GM23338 (cell line): ENCODE measurements around the gene RTF1. TPM values are rescaled to one million over a fixed set of nuclear protein-coding genes. Genes with fewer than 3 reads are reported as not detected.

ENCODE experiments used
- ATAC-seq: fragments of 200-7000 bp; cut with Tn5 transposase; 3 replicates; pipeline ENCODE4 v1.9.1; 2020
- DNase-seq: peaks from one replicate; pipeline ENCODE4 v3.0.0-alpha.2; 2015; ENCODE audit warnings: low spot score
- H2AFZ ChIP-seq: fragments of 200-600 bp; sonication (generic); 2 replicates; pipeline ENCODE4 v1.8.0; 2016; ENCODE audit warnings: antibody characterized with exemption, mild to moderate bottlenecking, moderate library complexity
- H3F3A ChIP-seq: fragments of 200-600 bp; sonication (generic); replicated peaks from 2 replicates; pipeline ENCODE4 v1.8.0; 2017; ENCODE audit warnings: antibody characterized with exemption, mixed run types, low read depth
- H3K27ac ChIP-seq: fragments of 200-600 bp; sonication (generic); 2 replicates; pipeline ENCODE4 v1.6.1; 2016; ENCODE audit warnings: low read depth
- H3K27me3 ChIP-seq: fragments of 200-600 bp; sonication (generic); 2 replicates; pipeline ENCODE4 v1.8.0; 2016; ENCODE audit warnings: mild to moderate bottlenecking, mixed run types, moderate library complexity; ENCODE audit not compliant: insufficient read depth
- H3K36me3 ChIP-seq: fragments of 200-600 bp; sonication (generic); 2 replicates; pipeline ENCODE4 v1.8.0; 2016; ENCODE audit warnings: mild to moderate bottlenecking; ENCODE audit not compliant: insufficient read depth
- H3K4me1 ChIP-seq: fragments of 200-600 bp; sonication (generic); 2 replicates; pipeline ENCODE4 v1.8.0; 2016; ENCODE audit warnings: mild to moderate bottlenecking, moderate library complexity; ENCODE audit not compliant: insufficient read depth
- H3K4me2 ChIP-seq: fragments of 200-600 bp; sonication (generic); 2 replicates; pipeline ENCODE4 v1.7.1; 2017; ENCODE audit warnings: mixed run types
- H3K4me3 ChIP-seq: fragments of 200-600 bp; sonication (generic); 2 replicates; pipeline ENCODE4 v1.6.1; 2016; ENCODE audit warnings: mixed run types
- H3K79me2 ChIP-seq: fragments of 200-600 bp; sonication (generic); replicated peaks from 2 replicates; pipeline ENCODE4 v1.8.0; 2017; ENCODE audit warnings: mild to moderate bottlenecking; ENCODE audit not compliant: insufficient read depth
- H3K9me2 ChIP-seq: fragments of 200-600 bp; sonication (generic); 2 replicates; pipeline ENCODE4 v1.8.0; 2017; ENCODE audit not compliant: insufficient read depth
- H4K20me1 ChIP-seq: fragments of 200-600 bp; sonication (generic); replicated peaks from 2 replicates; pipeline ENCODE4 v1.8.0; 2017; ENCODE audit warnings: mild to moderate bottlenecking; ENCODE audit not compliant: insufficient read depth
- H3K27ac Mint-ChIP-seq: 2 replicates; pipeline ENCODE4 v1.8.0; 2020; ENCODE audit warnings: inconsistent platforms, mild to moderate bottlenecking, moderate library complexity, mixed read lengths
- H3K27me3 Mint-ChIP-seq: 3 replicates; pipeline ENCODE4 v1.8.0; 2022; ENCODE audit warnings: low read depth, mild to moderate bottlenecking, moderate library complexity, mixed read lengths, inconsistent platforms; ENCODE audit not compliant: insufficient read depth, poor library complexity
- H3K36me3 Mint-ChIP-seq: 3 replicates; pipeline ENCODE4 v1.8.0; 2021; ENCODE audit warnings: low read depth, mild to moderate bottlenecking, inconsistent platforms, moderate library complexity, mixed read lengths
- H3K4me1 Mint-ChIP-seq: 3 replicates; pipeline ENCODE4 v1.8.0; 2020; ENCODE audit warnings: mild to moderate bottlenecking, inconsistent platforms, mixed read lengths
- H3K4me3 Mint-ChIP-seq: 3 replicates; pipeline ENCODE4 v1.8.0; 2021; ENCODE audit warnings: moderate library complexity, mild to moderate bottlenecking, inconsistent platforms, mixed read lengths
- H3K9me3 Mint-ChIP-seq: 3 replicates; pipeline ENCODE4 v1.8.0; 2020; ENCODE audit warnings: moderate library complexity, mild to moderate bottlenecking, inconsistent platforms, mixed read lengths
- CTCF ChIP-seq, 2 experiments: fragments of 200-600 bp in 1 of 2; sonication (generic) in 1 of 2; conservative IDR thresholded peaks; 2 replicates each; pipeline versions ENCODE4 v1.5.1 to v1.6.1; 2016 to 2017; ENCODE audit warnings: antibody characterized with exemption in 2 of 2, low read depth in 2 of 2, mild to moderate bottlenecking in 2 of 2, moderate library complexity in 1 of 2
- EZH2 ChIP-seq: fragments of 200-600 bp; sonication (generic); IDR thresholded peaks from one replicate; pipeline ENCODE4 v1.8.0; 2017; ENCODE audit warnings: antibody characterized with exemption, mild to moderate bottlenecking, low read depth; ENCODE audit not compliant: unreplicated experiment
- ZNF331 ChIP-seq: fragments of 250-450 bp; sonication (Bioruptor Pico); IDR thresholded peaks from 2 replicates; pipeline ENCODE4 v1.5.0; 2020; ENCODE audit warnings: low read depth, mild to moderate bottlenecking, moderate library complexity
- polyA plus RNA-seq: library from polyadenylated mRNA; unstranded; fragments of >200 nt; fragmentation: Nextera tagmentation; extraction: Ambion mirVana; gene quantifications from 2 replicates; pipeline ENCODE4 v1.2.1, GENCODE V29; 2016
- total RNA-seq: library from RNA; depleted of rRNA; stranded (reverse); fragments of >200 nt; shearing (Covaris generic); gene quantifications from 2 replicates; pipeline ENCODE4 v1.2.3, GENCODE V29; 2014

Gene RTF1
- total and polyA plus RNA-seq, 2 experiments from 2014 or later = 38.1 to 298 TPM

- peaks cover 16% of the 10 kb centered on the region for H3K4me1 ChIP-seq
- Mint-ChIP-seq H3K27me3 (peaks cover 64% of the 10 kb centered on the region), H3K27ac (no peak overlapping the region), H3K9me3 (no peaks in the 10 kb centered on the region; the same call in 2 of the 3 replicates), H3K4me3 (peak overlapping the region; percentile 69), H3K4me1 (peaks cover 14% of the 10 kb centered on the region), H3K36me3 (peaks cover 3% of the 10 kb centered on the region; the same call in 1 of the 3 replicates)
- no peaks in the 10 kb centered on the region for H3K9me2 ChIP-seq
- H3K4me3 ChIP-seq = peak overlapping the region; percentile 79
- ATAC-seq (no peak), DNase-seq (peak; percentile 30)
- peaks cover 17% of the 10 kb centered on the region for H3F3A ChIP-seq
- no peak overlapping the region for H3K27ac ChIP-seq
- no peaks in the 10 kb centered on the region for H3K36me3 ChIP-seq
- H2AFZ ChIP-seq = peak overlapping the region; percentile 98
- H3K79me2 ChIP-seq = no peaks in the 10 kb centered on the region
- H3K27me3 ChIP-seq = peaks cover 77% of the 10 kb centered on the region
- H3K4me2 ChIP-seq = peak overlapping the region; percentile 96
- no peaks in the 10 kb centered on the region; the same call in none of the 2 replicates for H4K20me1 ChIP-seq
- TF ChIP-seq EZH2 (peak; percentile 59), ZNF331 (no peak)
These were observed 75.8 kb downstream of the RTF1 start for GRCh38 chr15:41492597-41493204.

DNA sequence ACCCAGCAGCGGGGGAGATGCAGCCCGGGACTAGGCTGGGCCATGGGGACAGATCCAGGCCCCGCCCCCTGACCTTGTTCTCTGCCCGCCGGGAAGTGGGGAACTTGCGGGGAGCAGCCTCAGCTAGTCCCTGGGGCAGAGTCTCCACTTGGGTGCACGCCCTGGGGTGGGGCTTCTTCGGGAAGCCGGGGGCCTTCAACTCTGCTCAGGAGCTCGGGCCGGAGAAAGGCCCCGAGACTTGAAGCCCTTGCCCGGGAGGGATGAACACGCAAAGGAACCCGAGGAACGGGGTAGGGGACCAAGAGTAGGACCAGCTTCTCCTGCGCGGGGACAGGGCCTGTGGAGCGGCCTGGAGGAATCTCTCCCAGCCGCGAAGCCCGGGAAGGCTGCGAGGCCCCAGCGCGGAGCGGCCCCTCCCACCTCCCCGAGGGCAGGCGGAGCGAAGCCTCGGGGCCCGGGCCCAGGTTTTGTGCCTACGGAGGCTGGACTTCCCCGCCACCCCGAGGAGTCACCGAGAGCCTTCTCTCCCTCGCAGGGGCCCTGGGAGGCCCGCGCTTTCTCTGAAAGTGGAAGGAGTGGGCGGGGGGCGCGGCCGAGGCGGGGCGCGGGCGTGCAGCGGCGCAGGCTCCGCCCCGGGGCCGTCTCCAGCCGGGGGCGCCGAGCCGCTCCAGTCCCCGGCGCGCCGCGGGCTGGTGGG, 76.5 kb downstream of the RTF1 start, which contains the start of gene ITPKA:
Gene ITPKA, plus strand, starts transcription at position 670 of the 697 bp plus-strand sequence. CDS start 54 bp downstream, outside the sequence.
- peak within 1 kb of the TSS; percentile 69 for H3K4me3 Mint-ChIP-seq
- peak within 1 kb of the TSS; percentile 98 for H2AFZ ChIP-seq
- no peaks in the 10 kb centered on the region; the same call in none of the 2 replicates for H4K20me1 ChIP-seq
- H3K4me2 ChIP-seq = peak within 1 kb of the TSS; percentile 96
- H3K36me3 Mint-ChIP-seq = peaks cover 3% of the 10 kb centered on the region; the same call in 1 of the 3 replicates
- TF ChIP-seq EZH2 = peak; percentile 68
- no peak for TF ChIP-seq CTCF (conservative IDR thresholded peaks at IDR 0.05; ENCODE audit: low read depth in 2 of 2)
- peak within 1 kb of the TSS; percentile 79 for H3K4me3 ChIP-seq
- H3K4me1 ChIP-seq = peaks cover 16% of the 10 kb centered on the region
- H3K9me2 ChIP-seq = no peaks in the 10 kb centered on the region
- H3K27me3 ChIP-seq = peaks cover 83% of the 10 kb centered on the region
- H3K4me1 Mint-ChIP-seq = peaks cover 14% of the 10 kb centered on the region
- no peak within 1 kb of the TSS for H3K27ac Mint-ChIP-seq
- peak; percentile 58 for ATAC-seq
- DNase-seq = peak; percentile 85
- H3F3A ChIP-seq = peaks cover 17% of the 10 kb centered on the region
- H3K9me3 Mint-ChIP-seq = no peaks in the 10 kb centered on the region; the same call in 2 of the 3 replicates
- H3K79me2 ChIP-seq = no peaks in the 10 kb centered on the region
- H3K36me3 ChIP-seq = no peaks in the 10 kb centered on the region
- peaks cover 71% of the 10 kb centered on the region for H3K27me3 Mint-ChIP-seq
- H3K27ac ChIP-seq = no peak within 1 kb of the TSS

DNA sequence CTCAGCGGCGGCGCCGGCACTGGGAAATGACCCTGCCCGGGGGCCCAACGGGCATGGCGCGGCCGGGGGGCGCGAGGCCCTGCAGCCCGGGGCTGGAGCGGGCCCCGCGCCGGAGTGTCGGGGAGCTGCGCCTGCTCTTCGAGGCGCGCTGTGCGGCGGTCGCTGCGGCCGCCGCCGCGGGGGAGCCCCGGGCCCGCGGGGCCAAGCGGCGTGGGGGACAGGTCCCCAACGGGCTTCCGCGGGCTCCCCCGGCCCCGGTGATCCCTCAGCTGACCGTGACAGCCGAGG, 77.0 kb downstream of the RTF1 start:
- peaks cover 18% of the 10 kb centered on the region for H3K4me1 Mint-ChIP-seq
- Histone ChIP-seq H3F3A (peaks cover 17% of the 10 kb centered on the region), H3K27me3 (peaks cover 88% of the 10 kb centered on the region), H3K27ac (no peak overlapping the region), H3K9me2 (no peaks in the 10 kb centered on the region), H3K4me1 (peaks cover 16% of the 10 kb centered on the region), H2AFZ (peak overlapping the region; percentile 96), H3K4me3 (peak overlapping the region; percentile 64), H3K4me2 (peak overlapping the region; percentile 96), H4K20me1 (no peaks in the 10 kb centered on the region; the same call in none of the 2 replicates), H3K36me3 (no peaks in the 10 kb centered on the region), H3K79me2 (no peaks in the 10 kb centered on the region)
- no peak for TF ChIP-seq EZH2
- H3K36me3 Mint-ChIP-seq = peaks cover 3% of the 10 kb centered on the region; the same call in 1 of the 3 replicates
- peaks cover 73% of the 10 kb centered on the region for H3K27me3 Mint-ChIP-seq
- no peak overlapping the region for H3K4me3 Mint-ChIP-seq
- DNase-seq (no peak), ATAC-seq (no peak)
- H3K27ac Mint-ChIP-seq = no peak overlapping the region
- no peaks in the 10 kb centered on the region; the same call in 2 of the 3 replicates for H3K9me3 Mint-ChIP-seq
